Measurements from ENCODE around the gene NFIA. TPM values are rescaled to one million over a fixed set of nuclear protein-coding genes. Genes with fewer than 3 reads are reported as not detected.

NFIA gene
- total RNA-seq, 2 experiments from 2014 or later, result 0.98 to 1.1 TPM

DNA sequence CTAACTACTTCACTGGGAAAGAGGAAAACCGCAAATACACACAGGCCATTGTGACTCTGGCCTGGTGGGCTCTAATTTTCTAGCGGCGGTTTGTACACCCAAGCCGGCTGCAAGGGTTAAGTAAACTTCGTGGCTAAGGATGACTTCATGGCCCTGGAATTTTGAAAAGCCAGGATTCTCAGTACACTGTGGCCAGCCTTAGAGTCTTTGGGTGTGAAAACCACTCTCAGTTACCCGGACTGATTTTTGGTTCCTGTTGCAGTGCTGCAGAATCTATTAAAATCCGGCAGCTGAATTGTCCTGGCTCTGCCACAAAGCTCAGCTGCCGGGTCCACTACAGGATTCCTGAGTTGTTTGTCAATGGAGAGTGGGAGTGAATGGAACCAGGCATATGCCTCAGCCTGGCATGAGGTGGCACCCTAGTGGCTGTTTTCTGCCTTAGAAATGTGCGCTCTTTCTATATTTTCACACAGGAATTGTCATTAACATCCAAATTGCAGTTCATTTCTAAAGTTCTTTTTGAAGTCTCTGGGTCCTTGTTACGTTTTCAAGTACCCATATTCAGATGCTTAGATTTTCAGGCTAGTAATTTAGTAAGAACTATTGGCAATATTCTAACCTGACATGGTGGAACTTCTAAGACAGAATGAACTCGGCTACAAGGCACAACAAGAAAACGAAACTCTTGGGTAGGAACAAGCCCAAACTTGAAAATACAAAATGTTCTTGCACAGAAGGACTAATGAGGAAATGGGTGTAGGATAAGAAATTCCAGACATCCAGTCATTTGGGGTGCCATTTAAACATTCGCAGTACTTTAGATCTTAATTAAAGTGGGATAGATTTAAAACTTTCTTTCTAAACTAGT, 255.9 kb downstream of the NFIA start:
- Mint-ChIP-seq H3K27ac (no peak overlapping the region), H3K9me3 (no peaks in the 10 kb centered on the region), H3K4me1 (ENCODE audit: low read depth) (no peaks in the 10 kb centered on the region), H3K4me3 (no peak overlapping the region), H3K36me3 (ENCODE audit: low read depth) (no peaks in the 10 kb centered on the region), H3K27me3 (ENCODE audit: low read depth) (peaks cover under 1% of the 10 kb centered on the region)
- DNase-seq, result no peak
- intact Hi-C loops (cut with micrococcal nuclease), result loop anchor here (1.0 to 10.0 kb wide), 3 partner anchors 114 to 363 kb away; no protein-coding TSS in a partner anchor
- CTCF ChIA-PET, result no interaction called here

DNA sequence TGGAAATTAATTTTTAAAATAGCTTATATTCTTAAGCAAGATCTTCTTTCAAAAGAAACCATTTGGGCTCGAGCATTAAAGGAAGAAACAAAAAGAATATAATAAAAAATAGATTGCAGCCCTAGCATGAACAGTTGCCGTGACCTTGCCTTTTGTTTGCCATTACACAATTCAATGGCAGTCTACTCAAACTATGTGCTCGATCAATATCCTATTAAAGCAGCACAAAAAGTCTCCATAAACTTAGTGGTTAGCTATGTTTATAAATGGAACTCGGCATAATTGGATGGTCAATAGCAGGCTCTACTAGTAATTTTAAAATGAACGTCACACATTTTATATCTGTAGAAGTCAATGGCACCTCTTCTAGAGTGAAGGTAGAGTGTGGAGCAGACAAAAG, 256.5 kb downstream of the NFIA start:
- peaks cover 2% of the 10 kb centered on the region for H3K27me3 Mint-ChIP-seq (ENCODE audit: low read depth)
- no peaks in the 10 kb centered on the region for H3K36me3 Mint-ChIP-seq (ENCODE audit: low read depth)
- no peaks in the 10 kb centered on the region for H3K4me1 Mint-ChIP-seq (ENCODE audit: low read depth)
- no peak for DNase-seq
- CTCF ChIA-PET, result no interaction called here
- H3K4me3 Mint-ChIP-seq, result no peak overlapping the region
- H3K27ac Mint-ChIP-seq, result no peak overlapping the region
- H3K9me3 Mint-ChIP-seq, result no peaks in the 10 kb centered on the region
- intact Hi-C loops (cut with micrococcal nuclease), result loop anchor here (1.0 to 10.0 kb wide), 3 partner anchors 113 to 364 kb away; no protein-coding TSS in a partner anchor

GRCh38 chr1:61341426-61341825, 259.1 kb downstream of the NFIA start:
- no peak overlapping the region for H3K4me3 Mint-ChIP-seq
- no peaks in the 10 kb centered on the region for H3K9me3 Mint-ChIP-seq
- CTCF ChIA-PET, result no interaction called here
- no peaks in the 10 kb centered on the region for H3K36me3 Mint-ChIP-seq (ENCODE audit: low read depth)
- no peak for DNase-seq
- no peak overlapping the region for H3K27ac Mint-ChIP-seq
- intact Hi-C loops (cut with micrococcal nuclease), result loop anchor here (10.0 kb wide), 1 partner anchor 513 kb away; no protein-coding TSS in a partner anchor
- peaks cover 2% of the 10 kb centered on the region for H3K27me3 Mint-ChIP-seq (ENCODE audit: low read depth)
- H3K4me1 Mint-ChIP-seq (ENCODE audit: low read depth), result no peaks in the 10 kb centered on the region

DNA sequence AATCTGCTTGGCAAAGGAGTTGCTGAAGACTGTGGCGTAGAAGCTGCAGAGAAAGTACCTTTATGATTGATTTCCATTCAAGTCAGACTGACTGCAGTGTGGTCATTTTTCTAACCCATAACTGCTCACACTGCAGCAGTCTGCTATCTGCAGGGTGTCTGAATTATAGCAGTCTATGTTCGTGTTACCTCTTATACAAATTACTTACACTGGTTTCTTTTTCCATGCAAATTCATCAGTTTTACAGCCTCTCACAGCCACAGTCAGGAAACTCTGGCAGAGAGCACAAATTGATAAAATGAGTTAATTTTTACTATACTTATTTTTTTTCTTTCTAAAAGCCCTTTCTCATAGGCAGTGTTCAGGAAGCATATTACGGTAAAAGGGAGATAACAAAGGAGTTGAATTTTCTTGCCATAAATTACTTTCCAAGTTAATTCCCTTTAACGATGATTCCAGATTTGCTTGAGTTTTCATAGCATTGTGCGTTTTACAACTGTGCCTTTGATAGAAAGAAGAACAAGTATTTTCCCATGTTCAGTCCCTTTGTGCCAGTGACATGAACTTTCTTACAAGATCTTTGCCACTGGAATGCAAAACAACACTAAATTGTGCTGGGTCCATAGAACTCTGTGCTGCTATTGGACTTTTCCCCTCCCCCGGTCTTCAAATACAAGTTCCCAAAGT, 261.5 kb downstream of the NFIA start:
- Mint-ChIP-seq H3K4me3 (no peak overlapping the region), H3K4me1 (ENCODE audit: low read depth) (no peaks in the 10 kb centered on the region)
- intact Hi-C loops (cut with micrococcal nuclease), result loop anchor here (10.0 kb wide), 1 partner anchor 511 kb away; no protein-coding TSS in a partner anchor

DNA sequence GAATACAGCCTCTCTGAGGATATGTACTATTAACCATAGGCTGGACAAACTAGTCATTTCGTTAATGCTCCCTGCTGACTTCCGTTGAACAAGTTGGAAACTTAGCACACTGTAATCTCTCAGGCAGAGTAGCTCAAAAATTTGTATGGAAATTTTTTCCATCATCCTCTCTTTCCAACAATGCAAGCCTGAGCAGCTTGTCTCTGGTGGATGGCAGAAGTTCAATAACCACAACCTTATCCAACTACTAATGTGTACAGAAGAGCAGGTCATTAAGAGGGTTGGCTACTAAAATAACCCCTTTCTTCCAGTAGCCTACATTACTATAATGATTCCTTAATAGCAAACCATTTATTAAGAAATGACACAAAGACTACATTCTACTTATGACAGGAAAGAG, 262.3 kb downstream of the NFIA start:
- no peaks in the 10 kb centered on the region for H3K36me3 Mint-ChIP-seq (ENCODE audit: low read depth)
- H3K9me3 Mint-ChIP-seq, result no peaks in the 10 kb centered on the region
- CTCF ChIA-PET, result no interaction called here
- H3K4me1 Mint-ChIP-seq (ENCODE audit: low read depth), result no peaks in the 10 kb centered on the region
- H3K4me3 Mint-ChIP-seq, result no peak overlapping the region
- no peak overlapping the region for H3K27ac Mint-ChIP-seq
- intact Hi-C loops (cut with micrococcal nuclease), result loop anchor here (10.0 kb wide), 1 partner anchor 510 kb away; no protein-coding TSS in a partner anchor
- DNase-seq, result no peak
- H3K27me3 Mint-ChIP-seq (ENCODE audit: low read depth), result peaks cover 2% of the 10 kb centered on the region

More for the DNA sequence above, 261.5 kb downstream of the NFIA start:
- Mint-ChIP-seq H3K36me3 (ENCODE audit: low read depth) (no peaks in the 10 kb centered on the region), H3K27ac (no peak overlapping the region), H3K27me3 (ENCODE audit: low read depth) (peaks cover 2% of the 10 kb centered on the region), H3K9me3 (no peaks in the 10 kb centered on the region)
- CTCF ChIA-PET, result no interaction called here
- no peak for DNase-seq

DNA sequence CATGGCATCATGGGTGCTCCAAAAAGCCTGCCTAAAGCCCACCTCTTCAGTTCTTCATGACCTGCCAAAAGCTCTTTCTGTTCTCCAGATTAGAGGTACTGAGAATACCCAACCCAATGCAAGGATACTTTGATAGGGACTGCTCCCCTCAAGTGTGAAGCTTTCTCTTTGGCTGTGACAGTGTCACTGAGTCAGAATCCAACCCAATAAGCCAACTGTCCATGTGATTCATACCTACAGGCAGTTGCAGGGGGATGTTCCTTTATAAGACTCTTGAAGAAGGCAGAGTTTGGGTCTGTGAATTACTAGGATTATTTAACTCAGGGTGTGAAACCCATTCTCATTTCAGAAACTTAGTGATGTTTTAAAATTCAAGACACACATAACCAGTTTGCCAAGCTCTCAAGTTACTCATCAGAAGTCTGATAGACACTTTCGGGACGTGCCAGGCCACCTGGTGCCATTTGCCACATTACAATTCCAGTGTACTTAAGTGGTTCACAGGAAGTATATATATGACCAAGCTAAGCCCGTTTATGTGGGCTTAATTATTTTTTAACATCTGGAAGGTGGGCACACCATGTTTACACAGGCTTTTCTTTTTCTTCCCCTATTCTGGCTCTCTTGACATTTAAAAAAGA, 265.8 kb downstream of the NFIA start:
- no peak overlapping the region for H3K4me3 Mint-ChIP-seq
- H3K9me3 Mint-ChIP-seq, result no peaks in the 10 kb centered on the region
- intact Hi-C loops (cut with micrococcal nuclease), result loop anchor here (10.0 kb wide), 1 partner anchor 507 kb away; no protein-coding TSS in a partner anchor
- CTCF ChIA-PET, result no interaction called here
- no peaks in the 10 kb centered on the region for H3K4me1 Mint-ChIP-seq (ENCODE audit: low read depth)
- no peak for DNase-seq
- H3K27me3 Mint-ChIP-seq (ENCODE audit: low read depth), result peaks cover 2% of the 10 kb centered on the region
- no peaks in the 10 kb centered on the region for H3K36me3 Mint-ChIP-seq (ENCODE audit: low read depth)
- H3K27ac Mint-ChIP-seq, result no peak overlapping the region

DNA sequence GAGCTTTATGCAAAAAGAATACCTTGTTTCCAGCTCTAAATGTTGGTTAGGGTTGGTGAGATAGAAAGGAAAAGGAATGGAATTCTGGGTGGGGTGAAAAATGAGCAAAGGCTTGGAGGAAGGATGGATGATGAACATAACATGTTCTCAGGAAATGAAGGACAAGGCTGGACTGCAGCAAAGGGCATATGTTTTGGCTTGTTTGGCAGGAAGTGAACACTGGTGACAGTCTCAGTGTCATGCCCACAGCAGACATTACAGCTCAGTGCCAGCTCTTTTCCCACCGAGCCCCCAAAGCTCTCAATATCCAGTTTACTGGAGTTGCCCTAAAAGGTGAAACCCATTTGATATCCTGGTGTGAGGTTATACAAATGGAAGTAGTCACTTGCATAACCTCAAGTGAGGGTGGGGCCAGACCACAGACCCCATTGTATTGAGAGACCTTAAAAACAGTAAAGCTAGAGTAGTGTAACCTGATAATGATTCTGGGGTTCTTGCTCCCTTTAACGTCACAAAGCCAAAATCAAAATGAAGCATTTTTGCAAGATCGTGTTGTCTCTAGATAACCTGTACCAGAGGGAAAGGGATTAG, 270.6 kb downstream of the NFIA start:
- Mint-ChIP-seq H3K27ac (no peak overlapping the region), H3K4me1 (ENCODE audit: low read depth) (no peaks in the 10 kb centered on the region), H3K36me3 (ENCODE audit: low read depth) (no peaks in the 10 kb centered on the region), H3K27me3 (ENCODE audit: low read depth) (no peaks in the 10 kb centered on the region), H3K4me3 (no peak overlapping the region), H3K9me3 (no peaks in the 10 kb centered on the region)
- CTCF ChIA-PET, result interaction anchor here (0.6 to 1.0 kb wide), 3 partner anchors 235 to 374 kb away, joined by 3 read pairs; no protein-coding TSS in a partner anchor
- intact Hi-C loops (cut with micrococcal nuclease), result no loop called here
- no peak for DNase-seq

- H3K27ac Mint-ChIP-seq, result no peak overlapping the region
- no peaks in the 10 kb centered on the region for H3K4me1 Mint-ChIP-seq (ENCODE audit: low read depth)
- no peaks in the 10 kb centered on the region for H3K36me3 Mint-ChIP-seq (ENCODE audit: low read depth)
- H3K27me3 Mint-ChIP-seq (ENCODE audit: low read depth), result no peaks in the 10 kb centered on the region
- no peak for DNase-seq
- no peaks in the 10 kb centered on the region for H3K9me3 Mint-ChIP-seq
- no peak overlapping the region for H3K4me3 Mint-ChIP-seq
- intact Hi-C loops (cut with micrococcal nuclease), result no loop called here
- CTCF ChIA-PET, result interaction anchor here (0.6 to 1.0 kb wide), 3 partner anchors 235 to 375 kb away, joined by 3 read pairs; no protein-coding TSS in a partner anchor
Measured at GRCh38 chr1:61353797-61354406, 271.5 kb downstream of the NFIA start.

GRCh38 chr1:61356016-61356415, 273.7 kb downstream of the NFIA start:
- Mint-ChIP-seq H3K27me3 (ENCODE audit: low read depth) (no peaks in the 10 kb centered on the region), H3K36me3 (ENCODE audit: low read depth) (no peaks in the 10 kb centered on the region), H3K4me3 (no peak overlapping the region), H3K4me1 (ENCODE audit: low read depth) (no peaks in the 10 kb centered on the region), H3K9me3 (no peaks in the 10 kb centered on the region), H3K27ac (no peak overlapping the region)
- DNase-seq, result no peak
- CTCF ChIA-PET, result no interaction called here
- intact Hi-C loops (cut with micrococcal nuclease), result no loop called here

GRCh38 chr1:61356995-61357394, 274.6 kb downstream of the NFIA start:
- intact Hi-C loops (cut with micrococcal nuclease), result no loop called here
- Mint-ChIP-seq H3K27me3 (ENCODE audit: low read depth) (no peaks in the 10 kb centered on the region), H3K27ac (no peak overlapping the region), H3K36me3 (ENCODE audit: low read depth) (no peaks in the 10 kb centered on the region), H3K4me1 (ENCODE audit: low read depth) (no peaks in the 10 kb centered on the region), H3K4me3 (no peak overlapping the region), H3K9me3 (no peaks in the 10 kb centered on the region)
- CTCF ChIA-PET, result no interaction called here
- DNase-seq, result no peak

DNA sequence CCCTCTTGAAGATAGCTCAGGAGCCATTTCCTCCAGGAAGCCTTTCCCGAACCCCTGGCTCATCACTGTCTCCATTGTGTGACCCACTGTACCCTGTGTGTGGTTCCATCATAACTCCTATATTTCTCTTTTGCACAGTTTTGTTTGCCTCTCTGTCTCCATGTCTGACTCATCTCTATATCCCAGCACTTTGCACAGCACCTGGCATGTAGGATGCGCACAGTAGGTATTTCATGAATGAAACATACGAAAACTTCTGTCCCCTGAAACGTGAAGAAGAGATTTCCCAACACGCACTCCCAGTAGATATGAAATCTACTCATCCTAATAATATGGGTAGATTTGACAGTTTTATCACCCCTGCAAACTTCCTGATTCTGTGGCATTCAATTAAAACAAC, 275.2 kb downstream of the NFIA start:
- intact Hi-C loops (cut with micrococcal nuclease), result no loop called here
- Mint-ChIP-seq H3K36me3 (ENCODE audit: low read depth) (no peaks in the 10 kb centered on the region), H3K27ac (no peak overlapping the region), H3K9me3 (no peaks in the 10 kb centered on the region), H3K4me1 (ENCODE audit: low read depth) (no peaks in the 10 kb centered on the region), H3K27me3 (ENCODE audit: low read depth) (no peaks in the 10 kb centered on the region), H3K4me3 (no peak overlapping the region)
- no peak for DNase-seq
- CTCF ChIA-PET, result no interaction called here
